GM19035 (cell line): Measurements from ENCODE around the gene SYCE3.

Source experiments
- ATAC-seq: cut with Tn5 transposase; IDR thresholded peaks from one replicate; pipeline ENCODE4 v1.9.1; 2021; ENCODE audit not compliant: unreplicated experiment

Gene SYCE3

GRCh38 chr22:50532824-50533796, 29.6 kb downstream of the SYCE3 start:
- ATAC-seq = no peak

- peak; percentile 1 for ATAC-seq
Measured at GRCh38 chr22:50531962-50532674, 30.6 kb downstream of the SYCE3 start.

GRCh38 chr22:50531546-50531961, 31.2 kb downstream of the SYCE3 start:
- ATAC-seq = peak; percentile 28

GRCh38 chr22:50530877-50531545, 31.7 kb downstream of the SYCE3 start:
- ATAC-seq = peak; percentile 22

- ATAC-seq = no peak
Measured at GRCh38 chr22:50530580-50530876, 32.2 kb downstream of the SYCE3 start.

- peak; percentile 23 for ATAC-seq
Measured at GRCh38 chr22:50529897-50530579, 32.7 kb downstream of the SYCE3 start, which contains the start of gene TYMP. TSS of gene TYMP (minus strand) at chr22:50530012. CDS start at chr22:50529709, 303 bp downstream.

GRCh38 chr22:50529416-50529896, 33.3 kb downstream of the SYCE3 start:
- ATAC-seq = no peak

- no peak for ATAC-seq
Measured at GRCh38 chr22:50528682-50529415, 33.9 kb downstream of the SYCE3 start.

GRCh38 chr22:50527921-50528681, 34.6 kb downstream of the SYCE3 start:
- ATAC-seq = no peak

GRCh38 chr22:50526834-50527801, 35.6 kb downstream of the SYCE3 start:
- ATAC-seq = no peak

- ATAC-seq = peak; percentile 27
Measured at GRCh38 chr22:50526108-50526833, 36.4 kb downstream of the SYCE3 start.

- peak; percentile 22 for ATAC-seq
Measured at GRCh38 chr22:50525858-50526107, 36.9 kb downstream of the SYCE3 start.

- ATAC-seq = peak; percentile 39
Measured at GRCh38 chr22:50525104-50525857, 37.4 kb downstream of the SYCE3 start, which contains the start of gene SCO2. TSS of gene SCO2 (minus strand) at chr22:50525598. CDS start at chr22:50524411, 1,187 bp downstream.

- ATAC-seq = no peak
Measured at GRCh38 chr22:50524676-50525103, 38.0 kb downstream of the SYCE3 start.

- ATAC-seq = no peak
Measured at GRCh38 chr22:50523806-50524675, 38.7 kb downstream of the SYCE3 start.

GRCh38 chr22:50523458-50523805, 39.3 kb downstream of the SYCE3 start:
- ATAC-seq = no peak
